Myocyte (in vitro differentiated cells): ENCODE results near the gene RMI1. TPM values are rescaled to one million over a fixed set of nuclear protein-coding genes. Genes with fewer than 3 reads are reported as not detected.
"Not testable (repeated sequence)": the region's sequence is repeated elsewhere in the genome, so short reads cannot be mapped to it uniquely, and the experiment has no call there.

Source experiments
- DNase-seq: peaks from one replicate; pipeline ENCODE4 v3.0.0-alpha.2; 2012; ENCODE audit warnings: low read depth
- polyA plus RNA-seq: library from polyadenylated mRNA; unstranded; fragments of >200 nt; gene quantifications from one replicate; pipeline ENCODE4 v1.2.1, GENCODE V29; 2012; ENCODE audit warnings: missing spikeins
- total RNA-seq: library from RNA; depleted of rRNA; stranded (reverse); fragments of >200 nt; gene quantifications from 2 replicates; pipeline ENCODE4 v1.2.3, GENCODE V29; 2014

RMI1 gene
- total RNA-seq = 1.6 and 2.7 TPM in 2 replicates
- polyA plus RNA-seq = 2.4 TPM

DNA sequence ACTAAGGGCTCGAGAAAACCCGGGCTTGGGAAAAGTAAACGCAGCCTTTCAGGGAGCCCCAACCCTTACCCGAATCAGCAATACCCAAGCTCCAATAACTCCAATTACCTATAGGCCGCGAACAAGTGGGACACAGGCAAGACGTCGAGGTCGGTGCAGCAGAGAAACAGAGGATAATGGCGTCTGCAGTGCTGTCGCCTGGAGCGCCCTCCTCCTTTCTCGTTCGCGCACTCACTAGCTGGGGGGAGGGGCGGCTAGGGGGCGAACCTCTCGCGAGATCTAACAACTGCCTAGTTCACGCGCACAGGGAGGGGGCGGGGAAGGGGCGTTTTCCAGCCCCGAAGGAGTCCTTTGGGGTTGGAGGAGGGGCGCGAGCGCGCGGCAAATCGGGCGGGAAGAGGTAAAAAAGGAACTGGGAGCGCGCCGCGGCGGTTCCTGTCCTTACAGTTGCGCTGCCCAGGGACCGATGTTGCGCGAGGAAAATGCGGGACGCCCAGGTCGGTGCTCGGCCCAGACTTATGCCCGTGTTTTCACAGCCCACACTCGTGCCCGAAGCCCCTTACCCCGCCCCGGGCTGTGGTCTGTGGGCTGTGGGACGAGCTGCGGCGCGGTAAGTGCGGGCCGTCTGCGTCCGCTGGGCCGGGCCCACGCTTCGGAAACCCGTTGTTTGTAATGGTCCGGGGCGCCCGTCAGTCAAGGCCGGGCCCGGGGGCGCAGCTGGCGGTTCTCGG is at the start of gene RMI1:
RMI1 (plus strand) TSS at position 411 of the 731 bp plus-strand sequence. CDS start 20,182 bp downstream, outside the sequence.
- peak; percentile 99 for DNase-seq

DNA sequence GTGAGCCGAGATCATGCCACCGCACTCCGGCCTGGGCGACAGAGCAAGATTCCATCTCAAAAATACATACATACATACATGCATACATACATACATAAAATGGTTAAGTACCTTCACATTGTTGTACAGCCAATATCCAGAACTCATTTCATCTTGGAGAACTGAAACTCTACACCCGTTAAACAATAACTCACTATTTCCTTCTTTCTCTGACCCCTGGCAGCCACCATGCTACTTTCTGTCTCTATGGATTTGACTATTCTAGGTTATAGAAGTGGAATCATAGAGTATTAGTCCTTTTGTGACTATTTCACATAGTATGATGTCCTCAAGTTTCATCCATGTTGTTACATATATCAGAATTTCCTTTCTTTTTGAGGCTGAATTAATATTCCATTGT is 49.7 kb upstream of the RMI1 start:
- no peak for DNase-seq

DNA sequence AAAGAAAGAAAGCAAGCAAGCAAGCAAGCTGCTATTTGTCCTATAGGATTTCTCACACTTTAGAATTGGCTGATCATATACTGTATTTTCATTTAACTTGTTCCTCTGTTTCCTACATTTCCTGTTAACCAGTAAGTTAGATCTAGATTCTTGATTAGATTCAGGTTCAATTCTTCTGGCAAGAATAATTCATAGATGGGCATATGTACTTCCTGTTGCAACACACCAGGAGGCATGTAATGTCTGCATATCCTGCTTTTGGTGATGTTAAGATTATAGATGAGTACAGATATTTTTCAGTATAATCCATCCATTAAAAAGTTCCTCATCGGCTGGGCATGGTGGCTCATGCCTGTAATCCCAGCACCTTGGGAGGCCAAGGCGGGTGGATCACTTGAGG is 48.6 kb upstream of the RMI1 start:
- DNase-seq = no peak

DNA sequence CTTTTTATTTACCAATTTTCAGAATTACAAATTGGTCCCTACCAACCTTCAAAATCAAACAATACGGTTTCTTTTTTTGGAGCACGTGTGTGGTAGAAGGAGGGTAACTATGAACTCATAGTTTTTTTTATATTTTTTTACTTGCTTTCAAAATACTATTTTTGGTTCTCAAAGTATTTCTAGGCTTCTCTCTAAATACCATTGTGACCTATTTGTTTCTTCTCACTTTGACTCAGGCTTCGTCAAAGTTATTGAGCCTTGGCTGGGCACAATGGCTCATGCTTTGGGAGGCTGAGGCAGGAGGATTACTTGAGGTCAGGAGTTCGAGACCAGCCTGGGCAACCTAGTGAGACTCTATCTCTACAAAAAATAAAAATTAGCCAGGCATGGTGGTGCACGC is 47.8 kb upstream of the RMI1 start:
- no peak for DNase-seq

DNA sequence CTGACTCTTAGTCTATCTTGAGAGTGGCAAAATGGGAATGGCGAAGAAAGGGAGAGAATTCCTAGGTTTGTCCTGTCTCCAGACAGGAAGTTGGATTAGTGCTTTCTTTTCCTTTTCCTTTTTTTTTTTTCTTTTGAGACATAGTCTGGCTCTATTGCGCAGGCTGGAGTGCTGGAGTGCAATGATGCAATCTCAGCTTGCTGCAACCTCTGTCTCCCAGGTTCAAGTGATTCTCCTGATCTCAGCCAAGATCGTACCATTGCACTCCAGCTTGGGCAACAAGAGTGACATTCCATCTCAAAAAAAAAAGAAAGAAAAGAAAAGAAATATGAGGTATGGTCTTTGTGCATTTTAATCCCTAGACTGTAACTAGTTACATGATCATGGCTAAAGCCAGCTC is 46.8 kb upstream of the RMI1 start:
- no peak for DNase-seq

DNA sequence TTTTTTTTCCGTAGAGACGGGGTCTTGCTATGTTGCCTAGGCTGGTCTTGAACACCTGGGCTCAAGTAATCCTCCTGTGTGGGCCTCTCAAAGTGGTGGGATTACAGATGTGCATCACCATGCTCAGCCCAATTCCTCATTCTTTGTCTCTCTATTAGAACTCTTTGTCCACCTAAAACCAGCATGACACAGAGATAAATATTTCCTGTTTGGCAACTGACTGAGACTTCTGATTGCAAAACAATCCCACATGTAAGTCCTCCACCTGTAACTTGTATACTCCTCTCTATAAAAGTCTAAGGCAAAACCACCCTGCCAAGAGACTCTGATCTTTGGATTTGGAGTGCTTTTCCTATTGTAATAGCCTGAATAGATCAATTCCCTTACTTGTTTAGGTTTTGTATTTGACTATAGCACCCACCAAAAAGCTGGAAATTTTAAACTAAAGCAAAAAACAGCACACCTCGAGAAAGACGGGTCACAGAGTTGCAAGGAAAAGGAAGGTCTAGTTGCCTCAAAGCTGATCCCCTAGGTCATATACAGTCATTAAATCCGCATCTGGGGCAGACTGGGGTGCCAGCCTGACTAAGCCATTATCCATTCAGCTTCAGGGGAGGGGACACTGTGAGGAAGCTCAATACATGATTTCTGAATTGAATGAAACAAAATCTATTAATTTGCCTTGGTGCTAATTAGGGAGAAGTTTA is 45.9 kb upstream of the RMI1 start:
- no peak for DNase-seq

GRCh38 chr9:83935276-83935935 is 45.2 kb upstream of the RMI1 start:
- peak; percentile 86 for DNase-seq

DNA sequence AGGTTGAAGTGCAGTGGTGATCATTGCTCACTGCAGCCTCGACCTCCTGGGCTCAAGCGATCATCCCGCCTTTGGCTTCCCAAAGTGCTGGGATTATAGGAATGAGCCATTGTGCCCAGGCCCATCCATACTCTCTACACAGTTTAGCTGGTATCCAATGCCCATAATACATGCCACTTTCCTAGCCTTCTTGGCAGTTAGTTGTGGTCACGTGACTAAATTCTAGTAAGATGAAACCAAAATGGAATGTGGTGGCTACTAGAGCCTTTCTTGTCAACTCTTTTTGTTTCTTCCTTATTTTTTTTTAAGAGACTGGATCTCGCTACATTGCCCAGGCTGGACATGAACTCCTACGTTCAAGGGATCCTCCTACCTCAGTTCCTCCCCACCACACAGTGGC is 44.1 kb upstream of the RMI1 start:
- DNase-seq = peak; percentile 24

GRCh38 chr9:83937861-83938455 is 42.6 kb upstream of the RMI1 start:
- DNase-seq = peak; percentile 74

DNA sequence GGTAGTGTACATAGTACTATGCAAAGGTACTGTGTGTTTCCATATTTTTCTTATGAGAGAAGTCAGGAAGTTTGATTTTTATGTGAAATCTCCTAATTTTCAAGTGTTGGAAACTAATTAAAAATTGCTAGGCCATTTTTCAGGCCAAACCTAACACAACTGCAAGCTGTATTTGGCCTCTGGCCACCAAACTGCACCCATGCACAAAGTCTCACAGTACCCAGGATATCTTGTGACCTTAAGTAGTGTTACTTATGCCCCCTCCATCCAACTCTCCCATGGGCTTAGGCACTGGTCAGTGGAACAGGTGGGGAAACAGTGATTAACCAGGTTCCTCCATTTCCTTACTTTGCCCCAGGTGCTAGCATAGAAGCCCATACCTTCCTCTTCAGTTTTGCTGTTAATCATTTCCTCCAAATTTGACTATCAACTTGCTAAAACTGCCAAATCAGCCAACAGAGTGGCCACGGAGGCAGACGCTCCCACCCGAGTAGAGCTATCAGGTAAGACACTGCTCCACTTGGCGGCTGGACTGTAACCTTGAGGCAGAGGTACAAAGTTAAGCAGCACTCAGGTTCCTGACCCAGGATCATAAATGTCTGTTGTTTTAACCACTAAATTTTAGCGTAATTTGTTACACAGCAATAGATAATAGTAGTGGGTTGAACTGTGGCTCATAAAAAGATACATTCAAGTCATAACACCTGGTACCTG is 39.9 kb upstream of the RMI1 start:
- no peak for DNase-seq

- not testable (repeated sequence) for DNase-seq
Measured at GRCh38 chr9:83948096-83948495, 32.5 kb upstream of the RMI1 start.

GRCh38 chr9:83956086-83956435 is 24.5 kb upstream of the RMI1 start:
- peak; percentile 37 for DNase-seq

- peak; percentile 82 for DNase-seq
Measured at GRCh38 chr9:83956436-83957247, 24.0 kb upstream of the RMI1 start.

- no peak for DNase-seq
Measured at GRCh38 chr9:83957248-83957513, 23.4 kb upstream of the RMI1 start.

GRCh38 chr9:83959061-83959460 is 21.5 kb upstream of the RMI1 start:
- DNase-seq = peak; percentile 91

GRCh38 chr9:83960991-83961390 is 19.6 kb upstream of the RMI1 start:
- no peak for DNase-seq

DNA sequence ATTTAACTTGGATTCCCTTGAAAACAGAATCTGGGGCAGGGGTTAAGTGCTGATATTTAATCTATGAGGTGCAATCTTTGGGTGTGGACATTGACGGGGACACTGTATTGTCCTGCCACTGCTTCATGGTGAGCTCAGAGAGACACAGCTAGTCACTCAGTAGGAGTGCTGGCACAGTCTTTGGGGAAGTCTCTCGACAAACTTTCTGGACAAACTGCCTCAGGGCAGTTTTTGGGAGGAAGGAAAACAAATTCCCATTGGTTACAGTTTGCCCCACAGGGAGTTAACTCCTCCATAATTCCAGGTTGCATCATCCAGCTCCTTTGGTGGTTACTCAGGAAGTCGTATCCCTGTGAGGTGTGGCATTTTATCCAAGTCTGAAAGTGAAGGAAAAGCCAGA is 18.4 kb upstream of the RMI1 start:
- DNase-seq = no peak

DNA sequence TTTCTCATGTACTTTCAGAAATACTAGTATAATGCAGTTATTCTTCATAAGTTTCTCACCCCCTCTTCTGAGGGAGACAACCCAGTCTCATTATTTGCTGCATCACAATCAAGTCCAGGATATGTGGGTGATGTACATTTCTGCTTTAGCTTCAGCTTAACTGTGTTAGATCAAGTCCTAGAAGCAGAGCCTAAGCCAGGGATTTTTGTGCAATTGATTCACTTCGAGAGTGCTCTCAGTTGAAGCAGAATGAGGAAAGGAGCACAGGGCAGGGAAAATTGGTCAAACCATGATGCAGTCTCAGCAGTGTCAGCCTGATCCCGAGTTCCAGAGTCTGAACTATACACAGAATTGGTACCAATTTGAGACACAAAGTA is 15.6 kb upstream of the RMI1 start:
- DNase-seq = no peak

GRCh38 chr9:83965350-83966208 is 15.0 kb upstream of the RMI1 start:
- no peak for DNase-seq

- no peak for DNase-seq
Measured at GRCh38 chr9:83966209-83966582, 14.4 kb upstream of the RMI1 start.
